K562 (cell line): ENCODE results near the gene TTC39B. TPM values are rescaled to one million over a fixed set of nuclear protein-coding genes. Genes with fewer than 3 reads are reported as not detected.

Experiments used
- ATAC-seq: fragments of 200-7000 bp; cut with Tn5 transposase; 3 replicates; pipeline ENCODE4 v1.9.1; 2020; ENCODE audit warnings: moderate library complexity
- BruUV-seq: library from RNA; stranded (reverse); fragments of 400-500 nt; replicated peaks from 2 replicates; lab custom pipeline; 2021; lab: Mats Ljungman, UMichigan
- CTCF ChIA-PET: fragments of 300-600 bp; formaldehyde crosslinking; extraction: SDS; loops from one replicate; lab custom pipeline; 2021; ENCODE audit warnings: low intra/inter-chr PET ratio; lab: Yijun Ruan, JAX
- POLR2A ChIA-PET: fragments of 300-600, 350-650 bp; sonication (Branson Sonifier 250); formaldehyde crosslinking; extraction: SDS; loops from one replicate; lab custom pipeline; 2021; ENCODE audit warnings: antibody characterized with exemption, inconsistent platforms; lab: Yijun Ruan, JAX
- DNase-seq, 4 experiments: peaks; one replicate each; pipeline versions ENCODE4 v3.0.0 to v3.0.0-alpha.2; 2011 to 2018; ENCODE audit warnings: low spot score in 3 of 4, mixed read lengths in 3 of 4; ENCODE audit errors: extremely low read depth in 1 of 4
- FAIRE-seq: peaks from 2 replicates; lab custom pipeline; 2011; peaks lifted over from hg19 to GRCh38; lab: Jason Lieb, UNC
- H2AFZ ChIP-seq: 2 replicates; pipeline ENCODE4 v1.6.0; 2011; ENCODE audit warnings: low read depth, low read length, control low read depth, inconsistent platforms
- H3K27ac ChIP-seq: fragments of 200-600 bp; 3 replicates; pipeline ENCODE4 v1.8.0; 2011; ENCODE audit warnings: low read depth, mild to moderate bottlenecking, control low read depth, inconsistent platforms, low read length, moderate library complexity, mixed read lengths; ENCODE audit errors: extremely low read depth
- H3K27me3 ChIP-seq, 2 experiments: fragments of 300-600 bp in 1 of 2; 2 replicates in 1 of 2; 3 replicates in 1 of 2; pipeline versions ENCODE4 v1.6.0 to v1.8.0; 2011; ENCODE audit warnings: inconsistent platforms in 2 of 2, low read length in 2 of 2, mild to moderate bottlenecking in 1 of 2, mixed read lengths in 1 of 2, moderate library complexity in 1 of 2; ENCODE audit not compliant: control insufficient read depth in 2 of 2, insufficient read depth in 2 of 2
- H3K36me3 ChIP-seq: fragments of 300-600 bp; 3 replicates; pipeline ENCODE4 v1.8.0; 2011; ENCODE audit warnings: mild to moderate bottlenecking, low read length, inconsistent platforms; ENCODE audit not compliant: control insufficient read depth, insufficient read depth
- H3K4me1 ChIP-seq, 2 experiments: fragments of 200-600 bp in 1 of 2; replicated peaks in 1 of 2; 2 replicates in 1 of 2; 3 replicates in 1 of 2; pipeline versions ENCODE4 v1.5.1 to v1.8.0; 2011; ENCODE audit warnings: inconsistent platforms in 2 of 2, low read length in 2 of 2, mild to moderate bottlenecking in 1 of 2, mixed read lengths in 1 of 2, moderate library complexity in 1 of 2; ENCODE audit not compliant: control insufficient read depth in 2 of 2, insufficient read depth in 2 of 2
- H3K4me2 ChIP-seq: 2 replicates; pipeline ENCODE4 v1.6.1; 2011; ENCODE audit warnings: low read length, control low read depth, inconsistent platforms, mixed read lengths; ENCODE audit not compliant: insufficient read depth
- H3K4me3 ChIP-seq: fragments of 200-600 bp; sonication (generic), shearing (Covaris generic); 2 replicates; pipeline ENCODE4 v1.5.1; 2016; ENCODE audit warnings: control low read depth, inconsistent platforms
- H3K79me2 ChIP-seq: fragments of 200-600 bp; 3 replicates; pipeline ENCODE4 v1.8.0; 2011; ENCODE audit warnings: low read length, inconsistent platforms; ENCODE audit not compliant: control insufficient read depth, insufficient read depth
- H3K9ac ChIP-seq, 2 experiments: 2 replicates each; pipeline versions ENCODE4 v1.6.0 to v1.6.1; 2011; ENCODE audit warnings: low read depth in 2 of 2, low read length in 2 of 2, control low read depth in 1 of 2, inconsistent platforms in 1 of 2, mild to moderate bottlenecking in 1 of 2, mixed read lengths in 1 of 2; ENCODE audit not compliant: insufficient read depth in 1 of 2
- H3K9me1 ChIP-seq: one replicate; pipeline ENCODE4 v1.6.0; 2011; ENCODE audit warnings: inconsistent platforms, mild to moderate bottlenecking, low read length, moderate library complexity; ENCODE audit not compliant: control insufficient read depth, insufficient read depth
- H3K9me3 ChIP-seq: replicated peaks from 2 replicates; pipeline ENCODE4 v1.5.1; 2011; ENCODE audit warnings: low read depth, low read length, inconsistent platforms; ENCODE audit not compliant: control insufficient read depth, insufficient read depth
- H4K20me1 ChIP-seq: replicated peaks from 2 replicates; pipeline ENCODE4 v1.6.1; 2011; ENCODE audit warnings: low read length, inconsistent platforms, mixed read lengths; ENCODE audit not compliant: control insufficient read depth, insufficient read depth
- DMBX1 ChIP-seq: fragments of 250-450 bp; sonication (Bioruptor Pico); IDR thresholded peaks from 2 replicates; pipeline ENCODE4 v1.8.0; 2022; ENCODE audit warnings: inconsistent platforms, mild to moderate bottlenecking, moderate library complexity, borderline replicate concordance
- L3MBTL2 ChIP-seq: fragments of 450-650 bp; IDR thresholded peaks from 2 replicates; pipeline ENCODE4 v1.6.1; 2016; ENCODE audit warnings: mild to moderate bottlenecking, moderate library complexity
- MEIS2 ChIP-seq: fragments of 450-650 bp; IDR thresholded peaks from 2 replicates; pipeline ENCODE4 v1.6.1; 2014; ENCODE audit warnings: mild to moderate bottlenecking; ENCODE audit not compliant: partially characterized antibody
- MTA2 ChIP-seq: fragments of 450-650 bp; IDR thresholded peaks from 2 replicates; pipeline ENCODE4 v1.6.1; 2016; ENCODE audit warnings: low read depth
- NFE2L1 ChIP-seq: fragments of 450-650 bp; IDR thresholded peaks from 2 replicates; pipeline ENCODE4 v1.6.1; 2016; ENCODE audit warnings: missing genetic modification characterization, low read depth, mild to moderate bottlenecking, missing compliant biosample characterization, moderate library complexity, borderline replicate concordance
- NR2F6 ChIP-seq: fragments of 450-650 bp; formaldehyde crosslinking; IDR thresholded peaks from 2 replicates; pipeline ENCODE4 v1.4.0; 2020; ENCODE audit warnings: mild to moderate bottlenecking
- PML ChIP-seq: IDR thresholded peaks from 2 replicates; pipeline ENCODE4 v1.6.1; 2012; ENCODE audit warnings: low read length, inconsistent platforms
- RBM17 ChIP-seq: fragments of 200-400 bp; formaldehyde crosslinking; IDR thresholded peaks from 2 replicates; pipeline ENCODE4 v1.6.1; 2017; ENCODE audit warnings: low read depth, mild to moderate bottlenecking, low read length, borderline replicate concordance
- RFX5 ChIP-seq: IDR thresholded peaks from 2 replicates; pipeline ENCODE4 v1.6.1; 2011; ENCODE audit warnings: low read depth, mild to moderate bottlenecking, improper control_type of control experiment, low read length
- SMAD2 ChIP-seq: fragments of 150-350 bp; IDR thresholded peaks from 2 replicates; pipeline ENCODE4 v1.6.1; 2014; ENCODE audit warnings: low read depth, mild to moderate bottlenecking, low read length
- TCF7 ChIP-seq: sonication (generic); IDR thresholded peaks from 2 replicates; pipeline ENCODE4 v1.6.1; 2016; ENCODE audit warnings: antibody characterized with exemption, borderline replicate concordance
- ZNF41 ChIP-seq: fragments of 250-450 bp; sonication (Bioruptor Pico); conservative IDR thresholded peaks from 2 replicates; pipeline ENCODE4 v1.4.0; 2020; ENCODE audit warnings: mild to moderate bottlenecking
- WGBS: fragments of 100-300 bp; shearing (Covaris generic); methylation state at CpG from one replicate; pipeline ENCODE4 v1.1.6; 2016; ENCODE audit warnings: low coverage, mixed read lengths; ENCODE audit not compliant: insufficient coverage; ENCODE audit errors: missing lambda C conversion rate; 5-methylcytosine and 5-hydroxymethylcytosine counted together
- in situ Hi-C: fragments of 300-500 bp; cut with MboI; formaldehyde crosslinking; loops from 4 replicates; pipeline ENCODE4 v1.15.0; 2018; ENCODE audit warnings: inconsistent platforms, mixed read lengths
- intact Hi-C: fragments of 100-400 bp; cut with micrococcal nuclease; formaldehyde crosslinking; loops from 2 replicates; pipeline ENCODE4 v1.14.2; 2022
- polyA plus RNA-seq, 8 experiments: library from polyadenylated mRNA; depleted of rRNA in 4 of 8; stranded (reverse) in 5 of 8; unstranded in 3 of 8; fragments of >200 nt; fragmentation: Nextera tagmentation in 2 of 8; fragmentation: Illumina TruSeq in 1 of 8; extraction: Ambion mirVana in 2 of 8; extraction: Trizol in 1 of 8; gene quantifications; 2 replicates each; pipeline versions ENCODE4 v1.2.1 to v1.2.3, GENCODE V29; 2011 to 2014; ENCODE audit warnings: inconsistent platforms in 1 of 8, missing spikeins in 1 of 8
- total RNA-seq, 7 experiments: library from RNA; depleted of rRNA in 6 of 7; stranded (reverse); fragments of >200 nt in 6 of 7; fragmentation: Illumina TruSeq in 2 of 7; extraction: Trizol in 2 of 7; gene quantifications; 2 replicates each; pipeline versions ENCODE4 v1.2.1 to v1.2.3, GENCODE V29; 2011 to 2021; ENCODE audit warnings: low replicate concordance in 1 of 7
- TF ChIP-seq, protein P1 (sequence below): fragments of 250-450 bp; sonication (Bioruptor Pico); IDR thresholded peaks from 2 replicates; pipeline ENCODE4 v1.8.0; 2022; ENCODE audit warnings: inconsistent platforms
- TF ChIP-seq, protein P2 (sequence below): sonication (generic); formaldehyde crosslinking; IDR thresholded peaks from 2 replicates; pipeline ENCODE4 v1.8.0; 2022; ENCODE audit warnings: mild to moderate bottlenecking, missing genetic modification reagents
- TF ChIP-seq, protein P3 (sequence below), 2 experiments: fragments of 450-650 bp in 1 of 2; IDR thresholded peaks; 2 replicates each; pipeline ENCODE4 v1.6.1; 2011 to 2017; ENCODE audit warnings: low read depth in 2 of 2, antibody characterized with exemption in 1 of 2, borderline replicate concordance in 1 of 2, low read length in 1 of 2, mild to moderate bottlenecking in 1 of 2, mixed read lengths in 1 of 2; ENCODE audit not compliant: control insufficient read depth in 1 of 2

The TTC39B gene
- total and polyA plus RNA-seq, 9 of the 15 experiments (the other 6 are each of a cell fraction or from before 2014, with no cell fraction given), result 0.32 to 1.2 (median 0.95) TPM

DNA sequence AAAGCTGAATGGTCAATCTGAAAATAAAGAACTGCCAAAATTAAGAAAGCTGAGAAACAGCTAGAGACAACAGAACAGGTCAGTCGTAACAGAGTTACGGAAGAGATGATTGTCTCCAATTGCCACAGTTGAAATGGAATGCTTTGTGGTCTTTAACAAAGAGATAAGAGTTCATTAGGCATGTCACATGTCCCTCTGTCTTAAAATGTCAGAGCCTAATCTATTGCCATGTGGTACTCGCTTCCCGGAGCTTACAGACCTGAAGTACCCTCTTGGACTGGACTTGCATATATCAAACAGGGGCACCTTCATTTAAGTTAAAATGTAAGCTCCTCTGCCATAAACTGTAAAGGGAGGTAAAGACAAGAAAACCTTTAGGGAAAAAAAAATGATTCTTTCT is 19.7 kb downstream of the TTC39B start (continued):
- TF ChIP-seq, protein P1, sequence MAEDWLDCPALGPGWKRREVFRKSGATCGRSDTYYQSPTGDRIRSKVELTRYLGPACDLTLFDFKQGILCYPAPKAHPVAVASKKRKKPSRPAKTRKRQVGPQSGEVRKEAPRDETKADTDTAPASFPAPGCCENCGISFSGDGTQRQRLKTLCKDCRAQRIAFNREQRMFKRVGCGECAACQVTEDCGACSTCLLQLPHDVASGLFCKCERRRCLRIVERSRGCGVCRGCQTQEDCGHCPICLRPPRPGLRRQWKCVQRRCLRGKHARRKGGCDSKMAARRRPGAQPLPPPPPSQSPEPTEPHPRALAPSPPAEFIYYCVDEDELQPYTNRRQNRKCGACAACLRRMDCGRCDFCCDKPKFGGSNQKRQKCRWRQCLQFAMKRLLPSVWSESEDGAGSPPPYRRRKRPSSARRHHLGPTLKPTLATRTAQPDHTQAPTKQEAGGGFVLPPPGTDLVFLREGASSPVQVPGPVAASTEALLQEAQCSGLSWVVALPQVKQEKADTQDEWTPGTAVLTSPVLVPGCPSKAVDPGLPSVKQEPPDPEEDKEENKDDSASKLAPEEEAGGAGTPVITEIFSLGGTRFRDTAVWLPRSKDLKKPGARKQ (CRISPR knock-in tag), result no peak
- TF ChIP-seq, protein P2, sequence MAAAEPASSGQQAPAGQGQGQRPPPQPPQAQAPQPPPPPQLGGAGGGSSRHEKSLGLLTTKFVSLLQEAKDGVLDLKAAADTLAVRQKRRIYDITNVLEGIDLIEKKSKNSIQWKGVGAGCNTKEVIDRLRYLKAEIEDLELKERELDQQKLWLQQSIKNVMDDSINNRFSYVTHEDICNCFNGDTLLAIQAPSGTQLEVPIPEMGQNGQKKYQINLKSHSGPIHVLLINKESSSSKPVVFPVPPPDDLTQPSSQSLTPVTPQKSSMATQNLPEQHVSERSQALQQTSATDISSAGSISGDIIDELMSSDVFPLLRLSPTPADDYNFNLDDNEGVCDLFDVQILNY (CRISPR knock-in tag), result no peak
- peak; percentile 62 for TF ChIP-seq MEIS2

DNA sequence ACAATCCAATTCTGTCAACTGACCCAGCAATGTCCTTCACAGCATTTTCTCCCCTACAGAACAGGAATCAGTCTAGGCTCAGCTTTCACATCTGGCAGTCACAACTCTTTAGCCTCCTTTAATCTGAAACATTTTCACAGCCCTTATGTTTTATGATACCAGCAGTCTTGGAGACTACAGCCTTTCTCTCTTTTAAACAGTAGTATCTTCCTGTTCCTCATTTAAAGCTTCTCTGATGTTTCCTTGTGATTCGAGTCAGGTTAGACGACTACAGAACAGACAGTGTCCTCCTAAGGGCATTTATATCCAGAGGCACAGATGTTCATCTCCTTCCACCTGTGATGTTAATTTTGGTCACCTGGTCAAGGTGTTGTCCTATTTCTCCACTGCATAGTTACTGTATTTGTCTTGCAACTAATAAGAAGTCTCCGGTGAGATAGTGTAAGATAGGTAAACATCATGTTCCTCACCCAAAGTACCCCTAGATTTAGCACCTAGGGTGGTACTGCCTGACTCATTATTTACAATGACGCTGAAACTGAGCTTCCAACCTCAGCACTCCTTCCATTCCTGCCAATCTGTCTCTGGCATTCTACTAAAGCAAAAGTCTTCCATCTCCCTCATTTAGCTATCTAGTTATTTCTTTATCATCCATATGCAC is 20.7 kb downstream of the TTC39B start:
- BruUV-seq, result no TSS peak
- ATAC-seq (no peak), FAIRE-seq (no peak), DNase-seq (no peak)
- Histone ChIP-seq H3K4me3 (no peak overlapping the region), H3K9ac (no peak overlapping the region), H3K27me3 (no peaks in the 10 kb centered on the region), H3K9me1 (no peaks in the 10 kb centered on the region), H3K4me2 (no peak overlapping the region), H4K20me1 (no peaks in the 10 kb centered on the region), H3K9me3 (no peaks in the 10 kb centered on the region), H3K4me1 (no peaks in the 10 kb centered on the region), H3K27ac (no peak overlapping the region), H2AFZ (no peak overlapping the region), H3K79me2 (no peaks in the 10 kb centered on the region), H3K36me3 (no peaks in the 10 kb centered on the region)
- ChIA-PET CTCF (no interaction called here), POLR2A (no interaction called here)
- intact Hi-C loops (no loop called here), in situ Hi-C loops (no loop called here)
- 14% methylated on average over 4 of the region's 4 CpGs for WGBS
- no peak for TF ChIP-seq L3MBTL2
- TF ChIP-seq RFX5, result no peak
- no peak for TF ChIP-seq ZNF41 (CRISPR knock-in tag)
- no peak for TF ChIP-seq DMBX1 (CRISPR knock-in tag)
- TF ChIP-seq RBM17, result no peak
- TF ChIP-seq NR2F6 (CRISPR knock-in tag), result no peak
- TF ChIP-seq PML, result no peak
- no peak for TF ChIP-seq MTA2
- no peak for TF ChIP-seq NFE2L1
- TF ChIP-seq TCF7, result no peak
- TF ChIP-seq, protein P3, sequence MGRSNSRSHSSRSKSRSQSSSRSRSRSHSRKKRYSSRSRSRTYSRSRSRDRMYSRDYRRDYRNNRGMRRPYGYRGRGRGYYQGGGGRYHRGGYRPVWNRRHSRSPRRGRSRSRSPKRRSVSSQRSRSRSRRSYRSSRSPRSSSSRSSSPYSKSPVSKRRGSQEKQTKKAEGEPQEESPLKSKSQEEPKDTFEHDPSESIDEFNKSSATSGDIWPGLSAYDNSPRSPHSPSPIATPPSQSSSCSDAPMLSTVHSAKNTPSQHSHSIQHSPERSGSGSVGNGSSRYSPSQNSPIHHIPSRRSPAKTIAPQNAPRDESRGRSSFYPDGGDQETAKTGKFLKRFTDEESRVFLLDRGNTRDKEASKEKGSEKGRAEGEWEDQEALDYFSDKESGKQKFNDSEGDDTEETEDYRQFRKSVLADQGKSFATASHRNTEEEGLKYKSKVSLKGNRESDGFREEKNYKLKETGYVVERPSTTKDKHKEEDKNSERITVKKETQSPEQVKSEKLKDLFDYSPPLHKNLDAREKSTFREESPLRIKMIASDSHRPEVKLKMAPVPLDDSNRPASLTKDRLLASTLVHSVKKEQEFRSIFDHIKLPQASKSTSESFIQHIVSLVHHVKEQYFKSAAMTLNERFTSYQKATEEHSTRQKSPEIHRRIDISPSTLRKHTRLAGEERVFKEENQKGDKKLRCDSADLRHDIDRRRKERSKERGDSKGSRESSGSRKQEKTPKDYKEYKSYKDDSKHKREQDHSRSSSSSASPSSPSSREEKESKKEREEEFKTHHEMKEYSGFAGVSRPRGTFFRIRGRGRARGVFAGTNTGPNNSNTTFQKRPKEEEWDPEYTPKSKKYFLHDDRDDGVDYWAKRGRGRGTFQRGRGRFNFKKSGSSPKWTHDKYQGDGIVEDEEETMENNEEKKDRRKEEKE (IDR thresholded peaks at IDR 0.05; ENCODE audit: borderline replicate concordance in 1 of 2, control insufficient read depth in 1 of 2, low read depth in 2 of 2, low read length in 1 of 2), result no peak
- no peak for TF ChIP-seq SMAD2
